CD4-positive, alpha-beta T cell (primary cell): ENCODE measurements around the gene DCT. TPM values are rescaled to one million over a fixed set of nuclear protein-coding genes. Genes with fewer than 3 reads are reported as not detected.

ENCODE experiments used
- ATAC-seq: fragments of 200-7000 bp; cut with Tn5 transposase; one replicate; pipeline ENCODE4 v1.10.0; 2022; ENCODE audit warnings: mild to moderate bottlenecking; ENCODE audit not compliant: poor library complexity
- CTCF ChIA-PET: fragments of 350-600 bp; sonication (Branson Sonifier 250); formaldehyde crosslinking; loops from one replicate; lab custom pipeline; 2021; ENCODE audit warnings: antibody characterized with exemption, inconsistent platforms; lab: Charles Lee
- POLR2A ChIA-PET: fragments of 350-600 bp; sonication (Branson Sonifier 250); formaldehyde crosslinking; loops from one replicate; lab custom pipeline; 2021; ENCODE audit warnings: antibody characterized with exemption, inconsistent platforms; lab: Charles Lee
- DNase-seq, 14 experiments: peaks; one replicate each; pipeline ENCODE4 v3.0.0-alpha.2; 2013 to 2020; ENCODE audit warnings: mixed read lengths in 2 of 14
- H3K27ac ChIP-seq, 2 donors: one replicate each; pipeline versions ENCODE4 v1.5.1 to v1.7.0; 2013; ENCODE audit warnings: low read length in 2 of 2, low read depth in 1 of 2, mild to moderate bottlenecking in 1 of 2
- H3K27me3 ChIP-seq, 2 experiments: 1 replicate in 1 of 2; 2 replicates in 1 of 2; pipeline versions ENCODE4 v1.6.1 to v1.7.0; 2013; ENCODE audit warnings: low read length in 2 of 2, control low read depth in 1 of 2, mild to moderate bottlenecking in 1 of 2, moderate library complexity in 1 of 2; ENCODE audit not compliant: insufficient read depth in 2 of 2, control insufficient read depth in 1 of 2
- H3K36me3 ChIP-seq: one replicate; pipeline ENCODE4 v1.6.1; 2013; ENCODE audit warnings: low read length, control low read depth; ENCODE audit not compliant: insufficient read depth
- H3K4me1 ChIP-seq: one replicate; pipeline ENCODE4 v1.6.1; 2013; ENCODE audit warnings: low read length, control low read depth; ENCODE audit not compliant: insufficient read depth
- H3K4me3 ChIP-seq: one replicate; pipeline ENCODE4 v1.5.1; 2013; ENCODE audit warnings: mild to moderate bottlenecking, low read length, moderate library complexity
- H3K9me3 ChIP-seq, 2 experiments: 1 replicate in 1 of 2; 2 replicates in 1 of 2; pipeline versions ENCODE4 v1.6.1 to v1.7.0; 2013; ENCODE audit warnings: low read length in 2 of 2, mild to moderate bottlenecking in 2 of 2, control low read depth in 1 of 2, moderate library complexity in 1 of 2; ENCODE audit not compliant: control insufficient read depth in 1 of 2, insufficient read depth in 1 of 2
- H3K27ac Mint-ChIP-seq: one replicate; pipeline ENCODE4 v1.8.0; 2020; ENCODE audit warnings: mixed read lengths
- H3K27me3 Mint-ChIP-seq: one replicate; pipeline ENCODE4 v1.8.0; 2021; ENCODE audit warnings: mixed read lengths
- H3K36me3 Mint-ChIP-seq: one replicate; pipeline ENCODE4 v1.8.0; 2021; ENCODE audit warnings: low read depth, mixed read lengths
- H3K4me1 Mint-ChIP-seq: one replicate; pipeline ENCODE4 v1.8.0; 2021; ENCODE audit warnings: low read depth, mixed read lengths
- H3K4me3 Mint-ChIP-seq: one replicate; pipeline ENCODE4 v1.8.0; 2020; ENCODE audit warnings: mild to moderate bottlenecking, mixed read lengths
- H3K9me3 Mint-ChIP-seq: one replicate; pipeline ENCODE4 v1.8.0; 2020; ENCODE audit warnings: mixed read lengths
- CTCF ChIP-seq: fragments of 200-600 bp; IDR thresholded peaks from one replicate; pipeline ENCODE4 v1.8.0; 2022; ENCODE audit warnings: antibody characterized with exemption, mild to moderate bottlenecking
- intact Hi-C, 2 experiments: fragments of 100-400 bp; cut with DNase I in 1 of 2; cut with micrococcal nuclease in 1 of 2; formaldehyde crosslinking; loops; one replicate each; pipeline versions ENCODE4 v1.15.1 to v1.9.0; 2023 to 2025; cut with DNase I, micrococcal nuclease
- total RNA-seq, 174 experiments: library from RNA in 2 of 174; stranded (reverse) in 2 of 174; gene quantifications; one replicate each; pipeline ENCODE4 v1.2.3 and lab custom pipeline; 2021 to 2026

Gene DCT
- total RNA-seq, 2 experiments from 2014 or later, result 0.25 to 0.36 TPM

GRCh38 chr13:94444826-94445225, 34.7 kb downstream of the DCT start:
- H3K36me3 ChIP-seq, result no peaks in the 10 kb centered on the region
- H3K36me3 Mint-ChIP-seq, result no peaks in the 10 kb centered on the region
- TF ChIP-seq CTCF, result no peak
- ChIA-PET POLR2A (no interaction called here), CTCF (interaction anchor here (0.6 kb wide), 1 partner anchor 772 kb away, joined by 3 read pairs; no protein-coding TSS in a partner anchor)
- no peaks in the 10 kb centered on the region for H3K27me3 ChIP-seq
- no peaks in the 10 kb centered on the region for H3K9me3 ChIP-seq
- no peak overlapping the region for H3K27ac Mint-ChIP-seq
- no peak overlapping the region for H3K4me3 ChIP-seq
- H3K4me3 Mint-ChIP-seq, result no peak overlapping the region
- intact Hi-C loops, result no loop called here
- no peaks in the 10 kb centered on the region for H3K4me1 Mint-ChIP-seq
- no peak overlapping the region for H3K27ac ChIP-seq
- DNase-seq (no peak), ATAC-seq (no peak)
- no peaks in the 10 kb centered on the region for H3K4me1 ChIP-seq
- H3K9me3 Mint-ChIP-seq, result no peaks in the 10 kb centered on the region
- no peaks in the 10 kb centered on the region for H3K27me3 Mint-ChIP-seq

GRCh38 chr13:94435604-94436226, 43.8 kb downstream of the DCT start:
- H3K4me1 Mint-ChIP-seq, result no peaks in the 10 kb centered on the region

More at GRCh38 chr13:94435604-94436226, 43.8 kb downstream of the DCT start:
- intact Hi-C loops, result loop anchor here (1.0 to 10.0 kb wide), 3 partner anchors 182 to 969 kb away; no protein-coding TSS in a partner anchor
- TF ChIP-seq CTCF, result peak; percentile 81
- no peak overlapping the region for H3K4me3 ChIP-seq
- H3K27ac Mint-ChIP-seq, result no peak overlapping the region
- no peaks in the 10 kb centered on the region for H3K27me3 Mint-ChIP-seq
- ChIA-PET CTCF (interaction anchor here (0.6 to 4.7 kb wide), 8 partner anchors 8 to 339 kb away, joined by 3 to 82 read pairs (median 3); partner anchors contain the start of gene TGDS), POLR2A (interaction anchor here (0.8 to 1.3 kb wide), 3 partner anchors 114 to 182 kb away, joined by 4 to 9 read pairs (median 6); partner anchors contain the start of gene TGDS)
- H3K9me3 ChIP-seq, result no peaks in the 10 kb centered on the region
- DNase-seq, result peak in 3 of 14 experiments; percentile 60 to 67 (median 64)
- no peaks in the 10 kb centered on the region for H3K27me3 ChIP-seq
- H3K27ac ChIP-seq, result no peak overlapping the region
- H3K36me3 Mint-ChIP-seq, result no peaks in the 10 kb centered on the region
- H3K4me1 ChIP-seq, result no peaks in the 10 kb centered on the region
- no peaks in the 10 kb centered on the region for H3K36me3 ChIP-seq
- no peaks in the 10 kb centered on the region for H3K9me3 Mint-ChIP-seq
- peak; percentile 80 for ATAC-seq
- H3K4me3 Mint-ChIP-seq, result no peak overlapping the region
